ENCODE results near the gene TCAF1. TPM values are rescaled to one million over a fixed set of nuclear protein-coding genes. Genes with fewer than 3 reads are reported as not detected.

The TCAF1 gene
- total RNA-seq, result 32.7 and 41.2 TPM in 2 replicates

GRCh38 chr7:143901668-143902331, at the start of gene TCAF1:
Gene TCAF1, minus strand, starts transcription at chr7:143902176. Its CDS starts 25,568 bp downstream, at chr7:143876608.
- DNase-seq (ENCODE audit: low read depth in 2 of 2), result peak; percentile 79 to 97

- DNase-seq (ENCODE audit: low read depth in 2 of 2), result no peak
Measured at GRCh38 chr7:143948733-143949132, 46.8 kb upstream of the TCAF1 start.

GRCh38 chr7:143947111-143947510, 45.1 kb upstream of the TCAF1 start:
- DNase-seq (ENCODE audit: low read depth in 2 of 2), result no peak

GRCh38 chr7:143945423-143945822, 43.4 kb upstream of the TCAF1 start:
- no peak for DNase-seq (ENCODE audit: low read depth in 2 of 2)

GRCh38 chr7:143938379-143939243, 36.6 kb upstream of the TCAF1 start:
- DNase-seq (ENCODE audit: low read depth in 2 of 2), result no peak

- no peak for DNase-seq (ENCODE audit: low read depth in 2 of 2)
Measured at GRCh38 chr7:143936087-143937009, 34.4 kb upstream of the TCAF1 start.

- DNase-seq (ENCODE audit: low read depth in 2 of 2), result no peak
Measured at GRCh38 chr7:143934526-143935325, 32.8 kb upstream of the TCAF1 start, which contains the start of gene OR2F2. Gene OR2F2, plus strand, starts transcription at chr7:143935233. Its CDS starts 0 bp downstream, at chr7:143935233.

GRCh38 chr7:143931739-143932138, 29.8 kb upstream of the TCAF1 start:
- no peak for DNase-seq (ENCODE audit: low read depth in 2 of 2)

- no peak for DNase-seq (ENCODE audit: low read depth in 2 of 2)
Measured at GRCh38 chr7:143929224-143929920, 27.4 kb upstream of the TCAF1 start.

- no peak for DNase-seq (ENCODE audit: low read depth in 2 of 2)
Measured at GRCh38 chr7:143924851-143925250, 22.9 kb upstream of the TCAF1 start.

- DNase-seq (ENCODE audit: low read depth in 2 of 2), result no peak
Measured at GRCh38 chr7:143914938-143915652, 13.1 kb upstream of the TCAF1 start.

- no peak for DNase-seq (ENCODE audit: low read depth in 2 of 2)
Measured at GRCh38 chr7:143913945-143914615, 12.1 kb upstream of the TCAF1 start.

GRCh38 chr7:143910473-143911248, 8.7 kb upstream of the TCAF1 start:
- DNase-seq (ENCODE audit: low read depth in 2 of 2), result no peak

- no peak for DNase-seq (ENCODE audit: low read depth in 2 of 2)
Measured at GRCh38 chr7:143909863-143910262, 7.9 kb upstream of the TCAF1 start.

- DNase-seq (ENCODE audit: low read depth in 2 of 2), result no peak
Measured at GRCh38 chr7:143908120-143908519, 6.1 kb upstream of the TCAF1 start.

- DNase-seq (ENCODE audit: low read depth in 2 of 2), result no peak
Measured at GRCh38 chr7:143906895-143907294, 4.9 kb upstream of the TCAF1 start.

- DNase-seq (ENCODE audit: low read depth in 2 of 2), result no peak
Measured at GRCh38 chr7:143906151-143906550, 4.2 kb upstream of the TCAF1 start.

- DNase-seq (ENCODE audit: low read depth in 2 of 2), result no peak
Measured at GRCh38 chr7:143905509-143905908, 3.5 kb upstream of the TCAF1 start.

Data from dermis microvascular lymphatic vessel endothelial cell (primary cell).